IPS-18c (cell line): ENCODE measurements around the gene RLBP1.

ENCODE experiments used
- H3K4me3 ChIP-seq: 2 replicates; pipeline ENCODE4 v1.7.0; 2013; ENCODE audit warnings: low read depth, mild to moderate bottlenecking, low read length, moderate library complexity; ENCODE audit not compliant: insufficient read depth
- H3K9me3 ChIP-seq: one replicate; pipeline ENCODE4 v1.6.1; 2013; ENCODE audit warnings: mild to moderate bottlenecking, low read length, moderate library complexity; ENCODE audit not compliant: control insufficient read depth, insufficient read depth

Gene RLBP1

DNA sequence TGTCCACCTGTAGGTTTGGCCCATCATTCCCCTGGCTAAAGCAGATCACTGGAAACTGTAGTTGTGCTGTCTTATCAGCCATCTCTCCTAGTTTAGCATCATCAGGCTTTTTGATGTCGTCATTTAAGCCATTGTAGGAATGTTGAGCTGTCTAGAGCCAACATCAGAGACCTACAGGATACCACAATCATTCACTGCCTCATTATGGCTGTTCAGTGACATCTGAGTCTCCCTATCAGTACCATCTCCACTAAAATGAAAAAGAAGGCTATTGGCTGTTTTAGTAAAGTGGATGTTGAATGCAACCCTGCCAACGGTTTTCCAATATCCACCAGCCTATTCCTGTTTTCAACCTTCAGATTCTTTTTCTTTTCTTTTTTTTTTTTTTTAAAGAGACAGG, 29.2 kb downstream of the RLBP1 start:
- no peak overlapping the region for H3K4me3 ChIP-seq
- no peaks in the 10 kb centered on the region for H3K9me3 ChIP-seq

DNA sequence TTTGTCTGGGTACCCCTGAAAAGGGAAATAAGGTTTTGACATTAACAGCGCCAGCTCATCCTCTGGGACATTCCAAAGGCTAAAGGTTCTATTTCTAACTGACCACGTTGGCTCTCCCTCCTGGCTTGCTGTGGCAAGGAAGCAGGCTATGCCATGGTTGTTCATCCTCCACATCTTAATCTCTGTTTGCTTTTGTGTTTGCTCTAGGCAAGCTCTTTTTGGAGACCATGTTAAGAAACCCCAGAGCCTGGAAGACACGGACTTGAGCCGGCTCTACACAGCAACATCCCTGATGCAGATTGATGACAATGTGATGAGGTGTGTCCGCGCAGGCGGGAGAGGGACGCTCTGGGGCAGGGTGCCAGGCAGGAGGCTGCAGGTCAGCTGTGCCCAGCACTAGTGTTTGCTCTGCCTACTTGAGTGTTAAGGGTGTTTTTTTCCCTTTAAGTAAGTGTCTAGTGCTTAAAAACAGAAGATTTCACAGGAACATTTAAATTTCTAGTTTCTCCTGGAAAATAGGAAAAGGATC, 33.3 kb downstream of the RLBP1 start:
- Histone ChIP-seq H3K4me3 (no peak overlapping the region), H3K9me3 (no peaks in the 10 kb centered on the region)

DNA sequence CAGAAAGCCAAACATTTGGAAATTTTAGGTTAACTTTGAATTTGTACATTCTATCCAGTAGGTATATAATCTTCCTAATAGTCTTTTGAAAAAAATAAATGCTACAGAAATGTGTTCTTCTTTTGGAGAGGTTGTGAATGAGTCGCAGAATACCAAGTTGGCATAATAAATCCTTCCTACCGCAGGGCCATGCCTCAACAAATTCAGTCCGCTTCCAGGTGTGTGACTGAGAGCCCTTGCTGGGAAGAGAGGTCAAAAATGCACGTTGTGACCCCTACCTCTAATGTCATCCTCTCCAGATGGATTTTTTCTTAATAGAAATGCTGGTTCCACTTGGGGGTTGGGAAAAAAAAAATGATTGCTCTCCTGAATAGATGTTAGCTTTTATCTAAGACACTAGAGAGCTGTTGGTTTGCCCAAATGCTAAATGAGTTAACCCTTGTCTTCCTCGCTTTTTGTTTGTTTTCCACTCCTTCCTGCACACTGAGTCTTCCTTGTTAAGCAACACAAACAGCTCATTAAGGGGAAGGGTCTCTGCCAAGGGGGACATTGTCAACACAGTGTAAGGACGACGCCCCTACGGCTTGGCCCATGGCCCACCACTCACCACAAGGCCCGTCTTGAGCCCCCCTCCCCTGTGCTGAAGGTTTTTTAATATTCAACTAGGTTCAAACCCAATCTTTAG, 33.9 kb downstream of the RLBP1 start:
- H3K9me3 ChIP-seq: no peaks in the 10 kb centered on the region
- no peak overlapping the region for H3K4me3 ChIP-seq

DNA sequence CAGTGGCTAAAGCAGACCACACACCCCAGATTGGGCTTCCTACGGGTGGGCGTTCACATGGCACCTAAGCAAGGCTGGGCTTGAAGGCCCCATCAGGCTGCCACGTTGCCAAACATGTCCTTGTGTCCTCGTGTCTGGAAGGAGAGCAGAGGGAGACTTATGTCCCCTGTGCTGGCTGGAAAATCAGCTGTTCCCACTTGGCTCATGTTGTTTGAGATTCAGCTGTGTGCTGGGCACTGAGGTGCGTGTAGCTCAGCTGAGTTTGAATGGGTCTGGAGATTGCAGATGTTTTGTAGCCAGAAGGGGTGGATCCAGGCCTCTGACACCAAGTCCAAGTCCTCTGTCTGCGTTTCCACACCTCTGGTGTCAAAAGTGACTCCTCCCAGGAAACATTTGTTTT, 34.6 kb downstream of the RLBP1 start:
- Histone ChIP-seq H3K4me3 (no peak overlapping the region), H3K9me3 (no peaks in the 10 kb centered on the region)

DNA sequence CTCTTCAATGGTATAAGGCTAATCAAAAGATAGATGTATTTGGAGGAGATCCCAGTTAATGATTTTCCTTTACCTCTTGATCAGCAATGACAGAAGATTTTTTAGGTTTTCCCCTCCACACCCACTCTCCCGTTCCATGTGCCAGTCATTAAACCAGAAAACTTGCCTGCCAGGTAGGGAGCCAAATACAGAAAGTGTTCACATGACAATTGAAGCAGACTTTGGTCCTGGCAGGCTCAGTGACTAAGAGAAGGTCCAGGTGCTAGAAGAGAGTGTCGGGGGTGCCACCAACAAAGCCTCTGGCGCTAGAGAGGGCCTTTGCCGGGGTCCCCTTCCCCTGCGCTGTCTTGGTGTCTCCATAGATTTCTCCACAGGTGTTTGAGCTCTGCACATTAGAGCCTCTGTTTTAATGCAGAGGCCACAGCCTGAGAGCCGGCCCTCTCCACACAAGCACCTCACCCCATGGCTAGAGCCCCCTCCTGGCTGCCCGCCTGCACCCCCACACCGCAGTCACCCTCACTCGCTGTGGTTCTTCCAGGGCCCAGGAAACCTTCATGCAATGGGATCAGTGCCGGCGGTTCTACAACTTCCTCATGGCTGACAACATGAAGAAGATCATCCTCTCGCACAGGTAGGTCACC, 36.4 kb downstream of the RLBP1 start:
- no peak overlapping the region for H3K4me3 ChIP-seq
- no peaks in the 10 kb centered on the region for H3K9me3 ChIP-seq

DNA sequence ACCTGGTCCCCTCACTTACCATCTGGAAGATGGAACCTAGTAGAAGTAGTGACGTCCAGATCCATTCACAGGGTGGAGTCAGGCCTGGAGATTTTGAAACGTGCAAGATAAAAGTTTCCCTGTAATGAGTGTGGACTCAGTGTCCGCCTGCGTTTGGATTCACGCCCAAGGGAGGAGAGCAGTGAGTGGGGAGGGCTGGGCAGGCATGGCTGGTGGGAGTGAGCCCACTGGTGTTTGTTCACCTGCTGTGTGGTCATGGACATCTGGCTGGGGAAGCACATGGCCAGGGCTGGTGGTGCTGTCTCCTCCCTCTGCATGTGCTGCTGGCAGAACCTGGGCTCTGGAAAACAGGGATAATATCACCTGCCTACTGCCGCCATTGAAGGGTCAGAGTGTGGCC, 37.0 kb downstream of the RLBP1 start:
- Histone ChIP-seq H3K9me3 (no peaks in the 10 kb centered on the region), H3K4me3 (no peak overlapping the region)

DNA sequence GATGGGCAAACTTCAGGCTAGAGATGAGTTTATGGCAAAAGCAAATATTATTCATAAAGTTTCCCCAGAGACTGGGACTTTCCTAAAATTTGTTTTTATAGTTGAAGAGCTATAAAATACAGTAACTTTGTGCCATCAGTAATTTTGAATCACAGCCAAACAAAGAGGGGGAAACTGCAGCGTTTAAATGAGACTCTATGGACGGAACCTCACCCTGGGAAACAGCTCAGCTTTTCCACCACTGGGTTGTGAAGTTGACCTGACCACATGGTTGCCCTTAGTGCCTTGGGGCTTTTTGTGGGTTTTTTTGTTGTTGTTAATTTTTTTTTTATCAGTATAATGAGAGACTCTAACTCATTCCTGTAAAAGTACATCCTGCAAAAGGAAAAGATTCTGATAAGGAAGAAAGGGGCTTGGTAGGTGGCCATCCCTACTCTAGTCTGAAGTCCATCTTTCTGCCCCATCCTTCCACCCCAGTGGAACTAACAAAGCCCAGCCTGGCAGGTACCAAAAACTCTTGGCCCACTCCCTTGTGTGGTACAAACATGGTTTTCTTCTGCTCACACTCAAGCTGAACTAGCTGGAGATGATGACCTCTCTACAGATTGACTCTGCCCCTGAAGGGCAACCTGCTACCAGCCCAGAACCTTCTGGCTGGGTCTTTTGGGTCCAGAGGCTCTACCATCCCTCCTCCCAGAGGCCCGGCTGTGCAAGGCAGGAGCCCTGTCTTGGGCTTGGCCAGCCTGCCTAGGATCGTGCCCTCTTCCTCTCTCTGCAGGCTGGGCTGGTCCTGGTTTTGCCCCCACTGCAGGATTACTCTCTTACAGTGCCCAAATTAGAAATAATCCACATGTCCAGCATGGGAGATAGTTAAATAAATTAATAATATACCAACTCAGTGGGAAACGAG, 41.2 kb downstream of the RLBP1 start:
- no peaks in the 10 kb centered on the region for H3K9me3 ChIP-seq
- H3K4me3 ChIP-seq: no peak overlapping the region

DNA sequence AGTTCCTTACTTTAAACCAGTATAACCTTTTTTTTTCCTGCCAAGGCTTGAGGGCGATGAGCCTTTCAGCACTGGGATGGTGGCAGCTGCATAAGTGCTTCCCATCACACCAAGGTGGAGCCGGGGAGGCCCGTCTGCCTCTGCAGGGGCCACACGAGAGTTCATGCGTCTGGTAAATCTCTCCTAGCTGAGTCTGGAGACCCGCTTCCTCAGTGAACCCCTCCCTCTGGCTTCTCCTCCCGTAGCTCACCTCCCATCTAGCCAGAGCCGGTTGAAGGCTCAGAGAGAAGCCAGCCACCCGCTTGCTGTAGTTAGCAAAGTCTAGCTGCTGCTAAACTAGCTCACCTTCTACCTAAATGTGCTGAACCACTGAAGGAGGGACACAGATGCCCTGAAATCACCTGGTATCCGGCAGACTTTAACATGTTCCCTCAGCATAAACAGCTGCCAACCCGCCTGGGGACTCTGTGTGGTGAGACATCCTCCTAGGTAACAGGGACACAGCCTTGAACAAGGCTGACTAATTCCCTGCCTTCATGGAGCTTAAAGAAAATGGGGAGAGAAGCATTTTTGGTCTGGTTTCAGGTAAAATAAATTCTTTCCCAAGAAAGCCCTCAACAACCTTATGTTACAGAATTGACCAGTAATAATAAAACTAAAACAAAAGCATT, 42.9 kb downstream of the RLBP1 start:
- H3K9me3 ChIP-seq: no peaks in the 10 kb centered on the region
- H3K4me3 ChIP-seq: no peak overlapping the region

DNA sequence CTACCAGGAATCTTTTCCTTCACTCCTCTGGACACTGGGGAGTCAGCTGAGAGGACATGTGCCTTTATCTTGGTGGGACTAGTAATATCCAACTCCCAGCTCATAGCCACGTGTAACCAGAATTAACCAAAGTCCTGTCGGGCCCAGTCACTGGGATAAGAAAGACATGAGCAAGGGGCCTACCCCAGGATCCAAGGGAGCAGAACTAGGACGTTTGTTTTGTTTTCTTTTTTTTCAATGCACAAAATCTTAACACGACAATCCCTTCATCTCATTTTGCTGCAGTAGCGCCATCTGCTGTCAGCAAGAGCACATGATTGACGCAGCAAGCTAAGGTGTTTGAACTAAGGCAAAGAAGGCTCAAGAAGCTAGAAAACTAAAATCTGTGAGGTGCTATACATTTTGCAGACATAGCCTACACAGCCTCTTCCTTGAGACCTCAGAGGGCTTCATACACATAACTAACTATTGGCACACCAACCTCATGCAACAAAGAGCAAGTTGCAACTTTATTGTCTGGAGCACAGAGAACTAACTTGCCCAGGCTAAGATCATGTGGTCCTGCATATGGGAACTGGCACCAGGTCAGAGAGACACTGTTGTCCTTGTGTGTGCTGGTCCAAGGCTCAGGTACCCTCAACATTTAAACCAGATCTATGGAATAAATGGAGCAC, 43.6 kb downstream of the RLBP1 start:
- Histone ChIP-seq H3K4me3 (no peak overlapping the region), H3K9me3 (no peaks in the 10 kb centered on the region)

DNA sequence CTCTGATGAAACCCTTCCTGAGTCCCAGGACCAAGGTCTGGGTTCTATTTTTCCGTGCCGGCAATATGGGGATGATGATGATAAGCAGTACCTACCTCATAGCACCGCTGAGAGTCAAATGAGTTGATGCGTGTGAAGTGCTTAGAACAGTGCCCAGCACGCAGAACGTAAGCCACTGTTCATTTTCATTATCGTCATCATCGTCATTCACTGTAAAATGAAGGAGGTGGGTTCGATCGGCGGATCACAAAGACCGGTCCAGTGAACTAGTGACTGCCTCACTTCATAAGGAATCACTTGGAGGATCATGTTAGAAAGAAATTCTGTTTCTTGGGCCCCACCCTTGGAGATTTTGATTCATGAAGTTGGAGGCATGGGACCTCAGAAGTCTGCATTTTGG, 44.3 kb downstream of the RLBP1 start:
- no peak overlapping the region for H3K4me3 ChIP-seq
- H3K9me3 ChIP-seq: no peaks in the 10 kb centered on the region

DNA sequence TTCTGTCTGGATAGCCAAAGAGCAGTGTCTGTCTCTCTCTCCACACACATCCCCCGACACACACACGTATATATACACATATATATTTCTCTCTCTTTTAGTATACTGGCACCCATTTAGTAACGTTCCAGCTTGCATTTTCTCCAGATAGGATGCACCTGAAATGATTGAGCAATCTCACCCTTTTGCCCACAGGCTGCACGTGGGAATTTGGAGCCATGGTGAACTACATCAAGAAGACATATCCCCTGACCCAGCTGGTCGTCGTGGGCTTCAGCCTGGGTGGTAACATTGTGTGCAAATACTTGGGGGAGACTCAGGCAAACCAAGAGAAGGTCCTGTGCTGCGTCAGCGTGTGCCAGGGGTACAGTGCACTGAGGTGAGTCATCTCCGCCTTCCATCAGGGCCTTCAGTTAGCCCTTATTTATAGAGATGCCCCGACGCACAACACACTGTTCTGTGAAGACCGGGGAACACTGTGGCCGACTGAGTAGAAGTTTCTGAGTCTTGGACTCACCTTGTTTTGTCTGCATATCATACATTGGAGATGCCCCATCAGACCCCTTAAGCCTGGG, 45.7 kb downstream of the RLBP1 start:
- Histone ChIP-seq H3K9me3 (no peaks in the 10 kb centered on the region), H3K4me3 (no peak overlapping the region)

DNA sequence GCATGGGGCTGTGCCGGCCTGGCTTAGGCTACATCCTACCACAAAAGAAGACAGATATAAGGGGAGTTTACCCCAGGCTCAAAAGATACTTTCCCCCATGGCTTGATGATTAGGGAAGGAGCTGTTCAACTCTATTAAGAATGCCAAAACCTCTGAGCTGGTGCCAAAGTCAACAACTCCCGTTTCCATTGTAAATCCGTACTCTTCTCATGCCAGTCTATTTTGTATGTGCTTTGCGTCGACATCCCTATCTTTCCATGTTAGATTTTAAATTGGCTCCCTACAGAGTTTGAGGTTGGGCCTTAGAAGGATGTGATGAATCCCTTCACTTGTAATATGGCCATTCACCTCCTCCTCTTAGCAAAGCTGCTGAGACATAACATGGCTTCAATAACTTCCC, 46.9 kb downstream of the RLBP1 start:
- H3K4me3 ChIP-seq: no peak overlapping the region
- no peaks in the 10 kb centered on the region for H3K9me3 ChIP-seq

DNA sequence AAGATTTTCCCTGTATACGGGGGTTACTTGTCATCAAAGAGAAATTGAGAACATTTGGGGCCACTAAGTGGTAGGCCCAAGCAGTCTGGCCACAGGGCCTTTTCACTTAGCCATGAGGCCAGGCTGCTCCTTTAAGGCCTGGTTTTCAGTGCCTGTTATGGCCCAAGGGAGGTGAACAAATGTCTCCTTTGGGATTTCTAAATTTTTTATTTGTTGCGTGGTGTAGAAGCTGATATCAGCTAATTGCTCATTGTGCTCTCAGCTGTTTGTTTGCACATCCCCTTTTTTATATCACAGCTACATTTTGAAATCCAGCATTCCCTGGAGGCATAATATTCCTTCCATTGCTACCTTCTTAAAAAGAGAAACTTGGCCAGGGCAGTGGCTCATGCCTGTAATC, 48.5 kb downstream of the RLBP1 start:
- no peak overlapping the region for H3K4me3 ChIP-seq
- H3K9me3 ChIP-seq: no peaks in the 10 kb centered on the region

DNA sequence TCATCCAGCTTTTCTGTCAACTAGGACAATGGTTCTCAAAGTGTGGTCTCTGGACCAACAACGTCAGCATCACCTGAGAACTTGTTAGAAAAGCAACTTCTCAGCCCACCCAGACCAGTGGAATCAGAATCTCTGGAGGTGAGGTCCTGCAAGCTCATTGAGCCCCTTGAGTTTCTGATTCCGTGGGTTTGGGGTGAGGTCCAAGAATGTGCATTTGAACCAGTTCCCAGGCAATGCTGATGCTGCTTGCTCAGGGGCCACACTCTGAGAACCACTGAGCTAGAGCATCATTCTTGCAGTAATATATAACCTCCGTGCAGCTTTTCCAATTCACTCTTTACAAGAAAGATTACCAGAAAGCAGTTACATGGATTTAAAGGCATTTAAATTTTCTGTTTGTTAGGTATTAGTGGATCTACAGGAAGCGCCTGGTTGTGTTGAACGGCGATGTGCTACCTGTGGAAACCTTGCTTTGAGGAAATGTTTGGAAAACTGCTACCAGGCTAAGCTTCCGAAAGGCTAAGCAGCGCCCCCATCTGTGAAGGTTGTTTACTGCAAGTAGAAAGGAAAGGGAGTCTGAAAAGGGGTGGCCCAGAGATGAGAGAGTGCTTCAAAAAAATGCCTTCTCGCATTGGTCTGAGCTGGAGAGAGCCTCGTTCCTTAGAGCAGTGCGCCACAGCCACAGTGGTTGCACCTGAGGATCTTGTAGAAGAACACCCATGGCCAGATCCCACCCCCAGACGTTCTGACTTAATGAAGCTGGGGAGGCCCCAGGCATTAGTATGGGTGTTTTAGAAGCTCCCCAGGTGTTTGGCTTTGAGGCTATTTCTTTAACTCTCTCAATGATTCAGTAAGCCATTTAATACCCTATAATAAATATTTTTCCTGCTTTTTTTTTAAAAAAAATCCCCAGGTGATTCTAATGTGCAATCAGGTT, 50.0 kb downstream of the RLBP1 start:
- Histone ChIP-seq H3K4me3 (no peak overlapping the region), H3K9me3 (no peaks in the 10 kb centered on the region)

DNA sequence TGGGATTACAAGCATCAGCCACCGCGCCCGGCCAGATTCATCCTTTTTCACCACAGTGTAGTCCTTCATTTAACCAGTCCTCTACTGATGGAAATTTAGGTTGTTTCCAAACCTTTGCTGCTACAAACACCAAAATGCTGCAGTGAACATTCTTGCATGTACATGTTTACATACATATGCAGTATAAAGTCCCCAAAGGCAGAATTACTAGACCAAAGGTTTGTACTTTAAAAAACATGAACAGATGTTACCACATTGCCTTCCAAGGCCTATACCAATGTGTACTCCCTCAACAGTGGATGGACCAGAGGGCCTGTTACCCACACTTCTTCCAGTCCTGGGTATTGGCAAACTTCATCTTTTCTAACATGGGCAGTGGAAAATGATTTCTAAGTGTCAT, 51.0 kb downstream of the RLBP1 start:
- no peak overlapping the region for H3K4me3 ChIP-seq
- no peaks in the 10 kb centered on the region for H3K9me3 ChIP-seq
